Stimulated activated CD8-positive, alpha-beta memory T cell treated with anti-CD3 and anti-CD28 coated beads, Interleukin-15, amount 100 ng/mL, for 48 hours (primary cell): Measurements from ENCODE around the gene BCAM.
"Not testable (repeated sequence)": the region's sequence is repeated elsewhere in the genome, so short reads cannot be mapped to it uniquely, and the experiment has no call there.

Experiments used
- DNase-seq, 2 donors: peaks; one replicate each; pipeline ENCODE4 v3.0.0-alpha.2; 2020; ENCODE audit warnings: low read depth in 2 of 2

BCAM gene

GRCh38 chr19:44817725-44818465 lies 9.0 kb downstream of the BCAM start:
- DNase-seq: no peak

- DNase-seq: no peak
Measured at GRCh38 chr19:44818466-44819031, 9.6 kb downstream of the BCAM start.

- DNase-seq: no peak
Measured at GRCh38 chr19:44819246-44819832, 10.4 kb downstream of the BCAM start.

GRCh38 chr19:44820648-44821609 lies 12.0 kb downstream of the BCAM start:
- DNase-seq: no peak

GRCh38 chr19:44822177-44822576 lies 13.3 kb downstream of the BCAM start:
- DNase-seq: no peak

GRCh38 chr19:44822670-44823372 lies 13.9 kb downstream of the BCAM start:
- DNase-seq: no peak

GRCh38 chr19:44823373-44823698 lies 14.4 kb downstream of the BCAM start:
- DNase-seq: no peak

- DNase-seq: no peak
Measured at GRCh38 chr19:44824761-44825160, 15.9 kb downstream of the BCAM start.

GRCh38 chr19:44832875-44833274 lies 24.0 kb downstream of the BCAM start:
- not testable (repeated sequence) for DNase-seq

GRCh38 chr19:44834399-44834798 lies 25.5 kb downstream of the BCAM start:
- not testable (repeated sequence) for DNase-seq

GRCh38 chr19:44839276-44839675 lies 30.4 kb downstream of the BCAM start:
- no peak for DNase-seq

GRCh38 chr19:44840811-44841210 lies 31.9 kb downstream of the BCAM start:
- no peak for DNase-seq

GRCh38 chr19:44841231-44841630 lies 32.3 kb downstream of the BCAM start:
- no peak for DNase-seq

- no peak for DNase-seq
Measured at GRCh38 chr19:44845286-44845611, 36.3 kb downstream of the BCAM start.

- peak; percentile 75 to 84 for DNase-seq
Measured at GRCh38 chr19:44845612-44846454, 36.9 kb downstream of the BCAM start, which contains the start of gene NECTIN2. Gene NECTIN2 (plus strand): TSS chr19:44846297. CDS start chr19:44846526, 229 bp downstream.

- DNase-seq: no peak
Measured at GRCh38 chr19:44846455-44847143, 37.7 kb downstream of the BCAM start.

- DNase-seq: no peak
Measured at GRCh38 chr19:44847144-44848035, 38.5 kb downstream of the BCAM start.

GRCh38 chr19:44848036-44848811 lies 39.3 kb downstream of the BCAM start:
- DNase-seq: no peak
